ENCODE results near the gene STAMBPL1.
"Not testable (repeated sequence)": the region's sequence is repeated elsewhere in the genome, so short reads cannot be mapped to it uniquely, and the experiment has no call there.

Gene STAMBPL1

DNA sequence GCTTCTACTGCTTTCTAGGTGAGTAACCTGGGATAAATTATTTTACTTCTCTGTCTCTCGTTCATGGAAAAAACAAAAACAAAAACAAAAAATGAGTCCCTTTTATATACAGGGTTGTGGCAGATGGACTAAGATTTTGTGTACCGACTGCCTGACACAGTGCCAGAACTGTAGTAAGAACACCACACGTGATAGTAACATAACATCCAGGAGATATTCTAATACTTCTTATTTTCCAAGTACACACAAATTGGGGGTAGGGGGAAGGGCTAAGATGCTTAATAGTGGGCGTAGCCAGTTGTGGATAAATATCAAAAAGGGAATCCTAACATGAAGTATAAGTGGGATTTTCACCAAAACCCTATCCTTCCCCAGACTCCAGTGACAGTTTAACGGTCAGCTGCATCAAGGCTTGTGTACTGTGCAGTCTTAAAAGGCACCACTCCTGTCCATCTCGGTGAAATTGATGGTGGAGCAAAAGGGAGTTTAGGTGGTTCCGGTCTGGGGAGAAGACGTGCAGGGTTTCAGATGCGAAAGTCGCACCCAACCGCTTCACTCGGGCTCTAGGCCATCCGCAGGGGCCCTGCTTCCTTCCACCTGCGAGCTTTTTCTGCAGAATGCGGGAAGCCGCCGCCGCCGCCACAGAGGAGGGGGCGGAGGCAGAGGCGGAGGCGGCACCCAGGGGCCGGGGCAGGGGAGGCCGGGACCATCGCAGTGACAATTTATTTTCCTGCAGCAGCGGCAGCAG is at the start of gene STAMBPL1:
Gene STAMBPL1 (plus strand): TSS at position 712 of the 748 bp plus-strand sequence. CDS start 21,464 bp downstream, outside the sequence.
- in situ Hi-C loops (cut with HindIII; ENCODE audit: low pct_unique_long_range_greater_than_20kb, low sequenced_read_pairs) = no loop called here
- TF ChIP-seq JUND (IDR thresholded peaks at IDR 0.05; ENCODE audit: low read depth) = no peak
- DNase-seq (ENCODE audit: low read depth in 1 of 2, low spot score in 1 of 2) = peak in 1 of 2 experiments; percentile 42

GRCh38 chr10:88830643-88831268 is 49.3 kb upstream of the STAMBPL1 start:
- in situ Hi-C loops (cut with HindIII; ENCODE audit: low pct_unique_long_range_greater_than_20kb, low sequenced_read_pairs) = no loop called here
- no peak for DNase-seq (ENCODE audit: low read depth in 1 of 2, low spot score in 1 of 2)
- TF ChIP-seq JUND (IDR thresholded peaks at IDR 0.05; ENCODE audit: low read depth) = no peak

GRCh38 chr10:88831709-88832108 is 48.3 kb upstream of the STAMBPL1 start:
- TF ChIP-seq JUND (IDR thresholded peaks at IDR 0.05; ENCODE audit: low read depth) = no peak
- in situ Hi-C loops (cut with HindIII; ENCODE audit: low pct_unique_long_range_greater_than_20kb, low sequenced_read_pairs) = no loop called here
- no peak for DNase-seq (ENCODE audit: low read depth in 1 of 2, low spot score in 1 of 2)

DNA sequence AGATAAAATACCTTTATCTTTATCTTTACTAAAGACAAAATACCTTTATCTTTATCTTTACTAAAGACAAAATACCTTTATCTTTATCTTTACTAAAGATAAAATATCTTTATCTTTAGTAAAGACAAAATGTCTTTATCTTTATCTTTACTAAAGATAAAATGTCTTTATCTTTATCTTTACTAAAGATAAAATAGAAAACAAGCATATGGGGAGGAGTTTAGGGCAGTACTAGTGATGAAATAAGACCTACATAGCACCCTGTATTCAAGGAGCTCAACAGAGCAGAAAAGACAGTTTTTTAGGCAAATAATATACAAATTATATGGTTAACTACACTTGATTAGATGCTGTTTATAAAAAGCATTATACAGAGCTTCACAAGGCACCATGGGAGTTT is 47.7 kb upstream of the STAMBPL1 start:
- no peak for DNase-seq (ENCODE audit: low read depth in 1 of 2, low spot score in 1 of 2)
- in situ Hi-C loops (cut with HindIII; ENCODE audit: low pct_unique_long_range_greater_than_20kb, low sequenced_read_pairs) = no loop called here
- no peak for TF ChIP-seq JUND (IDR thresholded peaks at IDR 0.05; ENCODE audit: low read depth)

DNA sequence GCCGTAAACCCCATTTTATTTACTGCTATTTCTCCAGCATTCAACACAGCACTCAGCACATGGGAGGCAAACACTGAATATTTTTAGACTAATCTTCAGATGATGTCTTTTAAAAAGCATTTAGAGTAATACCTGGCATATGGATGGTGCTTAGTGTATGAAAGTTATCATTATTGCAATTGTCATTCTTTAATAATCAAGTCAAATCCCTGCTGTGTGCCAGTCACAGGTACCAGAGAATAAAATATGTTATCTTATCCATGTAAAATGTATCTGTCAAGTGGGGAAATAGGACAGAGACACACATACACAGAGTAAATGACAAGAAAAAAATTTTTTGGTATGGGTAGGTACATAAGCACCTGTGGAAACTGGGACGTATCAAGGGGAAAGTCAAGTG is 46.9 kb upstream of the STAMBPL1 start:
- in situ Hi-C loops (cut with HindIII; ENCODE audit: low pct_unique_long_range_greater_than_20kb, low sequenced_read_pairs) = no loop called here
- TF ChIP-seq JUND (IDR thresholded peaks at IDR 0.05; ENCODE audit: low read depth) = no peak
- no peak for DNase-seq (ENCODE audit: low read depth in 1 of 2, low spot score in 1 of 2)

GRCh38 chr10:88833723-88834122 is 46.3 kb upstream of the STAMBPL1 start:
- in situ Hi-C loops (cut with HindIII; ENCODE audit: low pct_unique_long_range_greater_than_20kb, low sequenced_read_pairs) = no loop called here
- TF ChIP-seq JUND (IDR thresholded peaks at IDR 0.05; ENCODE audit: low read depth) = no peak
- DNase-seq (ENCODE audit: low read depth in 1 of 2, low spot score in 1 of 2) = no peak

- in situ Hi-C loops (cut with HindIII; ENCODE audit: low pct_unique_long_range_greater_than_20kb, low sequenced_read_pairs) = no loop called here
- TF ChIP-seq JUND (IDR thresholded peaks at IDR 0.05; ENCODE audit: low read depth) = no peak
- DNase-seq (ENCODE audit: low read depth in 1 of 2, low spot score in 1 of 2) = peak; percentile 62 to 94
Measured at GRCh38 chr10:88835096-88835909, 44.7 kb upstream of the STAMBPL1 start.

- in situ Hi-C loops (cut with HindIII; ENCODE audit: low pct_unique_long_range_greater_than_20kb, low sequenced_read_pairs) = no loop called here
- no peak for DNase-seq (ENCODE audit: low read depth in 1 of 2, low spot score in 1 of 2)
- no peak for TF ChIP-seq JUND (IDR thresholded peaks at IDR 0.05; ENCODE audit: low read depth)
Measured at GRCh38 chr10:88835910-88836221, 44.2 kb upstream of the STAMBPL1 start.

DNA sequence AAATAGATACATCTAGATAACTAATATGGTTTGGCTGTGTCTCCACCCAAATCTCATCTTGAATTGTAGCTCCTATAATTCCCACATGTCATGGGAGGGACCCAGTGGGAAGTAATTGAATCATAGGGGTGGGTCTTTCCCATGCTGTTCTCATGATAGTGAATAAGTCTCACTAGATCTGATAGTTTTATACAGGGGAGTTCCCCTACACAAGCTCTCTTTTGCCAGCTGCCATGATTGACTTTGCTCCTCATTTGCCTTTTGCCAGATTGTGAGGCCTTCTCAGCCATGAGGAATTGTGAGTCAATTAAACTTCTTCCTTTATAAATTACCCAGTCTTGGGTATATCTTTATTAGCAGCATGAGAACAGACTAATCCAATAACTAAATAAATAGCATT is 42.4 kb upstream of the STAMBPL1 start:
- in situ Hi-C loops (cut with HindIII; ENCODE audit: low pct_unique_long_range_greater_than_20kb, low sequenced_read_pairs); DNase-seq (ENCODE audit: low read depth in 1 of 2, low spot score in 1 of 2): not testable (repeated sequence)

DNA sequence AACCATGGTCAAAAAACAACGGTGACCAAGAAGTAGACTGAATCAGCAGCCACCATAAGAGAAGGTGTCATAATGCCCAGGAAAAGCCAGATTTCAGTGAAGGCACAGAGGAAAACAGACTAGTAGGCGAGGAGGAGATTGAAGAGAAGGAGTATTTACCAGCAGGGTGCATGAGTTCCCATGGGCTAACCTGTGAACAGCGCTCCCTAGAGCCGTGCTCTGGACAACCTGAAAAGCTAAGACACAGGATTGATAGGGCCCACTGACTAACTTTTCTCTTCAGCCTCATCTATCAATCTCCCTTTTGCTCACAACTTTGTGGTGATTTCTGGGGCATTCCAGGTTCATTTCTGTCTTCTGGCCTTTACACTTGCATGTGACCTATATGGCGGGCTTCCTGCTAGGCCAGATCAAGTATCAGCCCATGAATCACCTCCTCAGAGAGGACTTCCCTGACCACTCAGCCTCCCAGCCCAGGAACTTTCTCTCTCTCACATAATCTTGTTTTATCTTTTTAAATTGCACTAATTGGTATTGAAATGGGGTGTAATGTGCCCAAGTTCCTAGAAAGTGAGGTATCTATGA is 41.2 kb upstream of the STAMBPL1 start:
- no peak for TF ChIP-seq JUND (IDR thresholded peaks at IDR 0.05; ENCODE audit: low read depth)
- no peak for DNase-seq (ENCODE audit: low read depth in 1 of 2, low spot score in 1 of 2)
- in situ Hi-C loops (cut with HindIII; ENCODE audit: low pct_unique_long_range_greater_than_20kb, low sequenced_read_pairs) = no loop called here

- DNase-seq (ENCODE audit: low read depth in 1 of 2, low spot score in 1 of 2) = no peak
- in situ Hi-C loops (cut with HindIII; ENCODE audit: low pct_unique_long_range_greater_than_20kb, low sequenced_read_pairs) = no loop called here
- TF ChIP-seq JUND (IDR thresholded peaks at IDR 0.05; ENCODE audit: low read depth) = no peak
Measured at GRCh38 chr10:88840104-88840503, 39.9 kb upstream of the STAMBPL1 start.

DNA sequence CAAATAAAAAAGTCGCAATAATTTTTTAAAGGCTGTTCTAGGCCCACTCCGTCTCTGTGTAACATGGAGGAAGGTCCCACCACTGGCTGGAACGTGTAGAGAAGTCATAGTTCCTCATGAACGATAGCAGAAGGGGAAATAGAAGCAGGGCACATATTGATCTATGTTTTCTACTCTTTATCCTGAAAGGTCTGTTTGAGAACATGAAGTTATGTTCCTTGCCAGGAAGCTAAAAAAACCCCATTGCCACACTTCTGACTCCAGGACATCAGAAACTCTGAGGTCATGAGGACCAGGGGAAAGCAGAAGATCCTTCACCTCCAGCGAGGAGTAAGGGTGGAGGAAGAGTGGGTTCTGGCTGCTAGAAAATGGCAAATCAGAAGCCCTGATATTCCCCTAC is 39.2 kb upstream of the STAMBPL1 start:
- in situ Hi-C loops (cut with HindIII; ENCODE audit: low pct_unique_long_range_greater_than_20kb, low sequenced_read_pairs) = no loop called here
- no peak for TF ChIP-seq JUND (IDR thresholded peaks at IDR 0.05; ENCODE audit: low read depth)
- DNase-seq (ENCODE audit: low read depth in 1 of 2, low spot score in 1 of 2) = no peak

Measured in T47D (cell line).